Caki2 (cell line): ENCODE data around the gene PER2. TPM values are rescaled to one million over a fixed set of nuclear protein-coding genes. Genes with fewer than 3 reads are reported as not detected.
"Not testable (repeated sequence)": the region's sequence is repeated elsewhere in the genome, so short reads cannot be mapped to it uniquely, and the experiment has no call there.

Experiments
- DNase-seq: peaks from one replicate; pipeline ENCODE4 v3.0.0-alpha.2; 2015; ENCODE audit warnings: low read depth
- in situ Hi-C: cut with HindIII; loops from 2 replicates; pipeline ENCODE4 v1.10.0; 2016; ENCODE audit warnings: low sequenced_read_pairs, low pct_unique_long_range_greater_than_20kb, mixed read lengths
- total RNA-seq: library from RNA; depleted of rRNA; stranded (reverse); fragments of >200 nt; shearing (Covaris generic); gene quantifications from 2 replicates; pipeline ENCODE4 v1.2.3, GENCODE V29; 2014; ENCODE audit warnings: low replicate concordance

PER2 gene
- total RNA-seq, 1 experiment from 2014 or later, result 0.95 TPM

- in situ Hi-C loops, result no loop called here
- no peak for DNase-seq
These were observed 10.7 kb downstream of the PER2 start for GRCh38 chr2:238277695-238278094.

- DNase-seq, result no peak
- in situ Hi-C loops, result no loop called here
These were observed 14.1 kb downstream of the PER2 start for GRCh38 chr2:238274152-238274865.

GRCh38 chr2:238273433-238273832 is 15.0 kb downstream of the PER2 start:
- DNase-seq, in situ Hi-C loops: not testable (repeated sequence)

GRCh38 chr2:238272156-238272555 is 16.3 kb downstream of the PER2 start:
- in situ Hi-C loops, result no loop called here
- no peak for DNase-seq

GRCh38 chr2:238271686-238272085 is 16.7 kb downstream of the PER2 start:
- DNase-seq, in situ Hi-C loops: not testable (repeated sequence)

- in situ Hi-C loops, result no loop called here
- no peak for DNase-seq
These were observed 17.3 kb downstream of the PER2 start for GRCh38 chr2:238271061-238271554.

- no peak for DNase-seq
- in situ Hi-C loops, result no loop called here
These were observed 17.8 kb downstream of the PER2 start for GRCh38 chr2:238270606-238271005.

GRCh38 chr2:238269741-238270140 is 18.7 kb downstream of the PER2 start:
- no peak for DNase-seq
- in situ Hi-C loops, result no loop called here

GRCh38 chr2:238267884-238268680 is 20.3 kb downstream of the PER2 start:
- in situ Hi-C loops, result no loop called here
- no peak for DNase-seq

- peak; percentile 27 for DNase-seq
- in situ Hi-C loops, result no loop called here
These were observed 21.1 kb downstream of the PER2 start for GRCh38 chr2:238267341-238267710.

GRCh38 chr2:238265605-238266004 is 22.8 kb downstream of the PER2 start:
- in situ Hi-C loops, result no loop called here
- no peak for DNase-seq

GRCh38 chr2:238264072-238264460 is 24.3 kb downstream of the PER2 start:
- DNase-seq, result no peak
- in situ Hi-C loops, result no loop called here

- DNase-seq, result peak; percentile 71
- in situ Hi-C loops, result no loop called here
These were observed 25.0 kb downstream of the PER2 start for GRCh38 chr2:238263204-238264071.

- in situ Hi-C loops, result no loop called here
- no peak for DNase-seq
These were observed 25.8 kb downstream of the PER2 start for GRCh38 chr2:238262496-238263122.

GRCh38 chr2:238261718-238262375 is 26.6 kb downstream of the PER2 start:
- in situ Hi-C loops, result no loop called here
- no peak for DNase-seq

- DNase-seq, result peak; percentile 70
- in situ Hi-C loops, result no loop called here
These were observed 27.5 kb downstream of the PER2 start for GRCh38 chr2:238260883-238261282.

- DNase-seq, result no peak
- in situ Hi-C loops, result no loop called here
These were observed 29.1 kb downstream of the PER2 start for GRCh38 chr2:238259061-238260020.
